ENCODE measurements around the gene CHPT1.

CHPT1 gene

DNA sequence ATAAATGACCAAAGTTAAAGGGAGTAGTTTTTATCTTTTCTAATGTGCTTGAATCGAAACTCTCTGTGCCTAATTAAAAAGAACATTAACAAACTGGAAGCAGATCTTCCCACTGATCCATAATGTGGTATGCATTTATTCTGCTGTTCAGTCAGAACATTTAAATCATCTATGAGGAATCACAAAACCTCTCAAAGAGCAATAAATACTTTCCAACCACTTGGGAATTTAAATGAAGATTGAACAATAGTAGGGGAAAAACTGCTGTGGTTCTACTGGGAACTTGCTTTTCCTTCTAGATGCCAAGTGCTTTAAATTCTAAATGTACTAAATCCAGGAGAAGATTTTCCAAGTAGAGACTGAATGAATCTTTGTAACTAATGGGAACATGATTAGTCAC lies 12.3 kb upstream of the CHPT1 start:
- DNase-seq (ENCODE audit: low spot score), result no peak

DNA sequence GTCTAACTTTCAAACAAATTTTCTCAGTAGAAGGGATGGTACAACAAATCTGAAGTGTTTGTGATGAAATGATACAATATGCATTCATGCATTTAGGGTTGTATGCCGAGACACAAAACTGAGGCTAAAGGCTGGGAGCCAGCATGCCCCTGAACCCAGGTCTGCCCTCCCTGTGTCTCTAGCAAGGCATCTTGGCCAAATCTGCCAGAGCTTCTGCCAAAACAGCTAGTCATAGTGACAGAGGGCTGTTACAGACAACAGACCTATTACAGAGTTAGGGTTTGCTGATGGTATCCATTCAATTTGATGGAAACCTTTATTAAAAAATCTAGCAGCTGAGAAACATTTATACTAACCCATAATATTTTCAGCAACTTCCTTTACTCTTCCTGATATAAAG lies 11.3 kb upstream of the CHPT1 start:
- no peak for DNase-seq (ENCODE audit: low spot score)

DNA sequence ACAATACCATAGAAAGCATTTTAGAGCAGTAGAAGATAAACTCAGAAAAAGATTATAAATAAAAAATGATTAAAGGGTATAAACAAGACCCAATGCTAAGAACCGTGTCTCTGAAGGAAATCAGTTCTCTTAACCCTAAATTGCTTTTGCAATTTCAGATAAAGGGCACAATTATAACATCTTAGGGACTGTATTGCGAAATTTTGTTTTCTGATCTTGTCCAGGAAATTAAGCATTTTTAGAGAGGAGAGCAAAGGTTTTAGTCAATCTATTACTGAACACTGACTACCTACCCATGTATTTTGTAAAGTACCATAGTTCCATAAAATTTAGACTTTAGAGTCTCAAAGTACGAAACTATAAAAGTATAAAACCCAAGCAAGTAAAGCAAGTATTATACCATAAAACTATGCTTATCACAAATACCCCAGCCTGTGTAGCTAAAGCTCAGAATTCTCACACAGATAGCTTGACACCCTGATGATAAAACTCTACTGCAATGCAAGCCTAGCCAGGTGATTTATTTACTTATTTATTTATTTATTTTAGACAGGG lies 6.8 kb upstream of the CHPT1 start:
- DNase-seq (ENCODE audit: low spot score), result no peak

DNA sequence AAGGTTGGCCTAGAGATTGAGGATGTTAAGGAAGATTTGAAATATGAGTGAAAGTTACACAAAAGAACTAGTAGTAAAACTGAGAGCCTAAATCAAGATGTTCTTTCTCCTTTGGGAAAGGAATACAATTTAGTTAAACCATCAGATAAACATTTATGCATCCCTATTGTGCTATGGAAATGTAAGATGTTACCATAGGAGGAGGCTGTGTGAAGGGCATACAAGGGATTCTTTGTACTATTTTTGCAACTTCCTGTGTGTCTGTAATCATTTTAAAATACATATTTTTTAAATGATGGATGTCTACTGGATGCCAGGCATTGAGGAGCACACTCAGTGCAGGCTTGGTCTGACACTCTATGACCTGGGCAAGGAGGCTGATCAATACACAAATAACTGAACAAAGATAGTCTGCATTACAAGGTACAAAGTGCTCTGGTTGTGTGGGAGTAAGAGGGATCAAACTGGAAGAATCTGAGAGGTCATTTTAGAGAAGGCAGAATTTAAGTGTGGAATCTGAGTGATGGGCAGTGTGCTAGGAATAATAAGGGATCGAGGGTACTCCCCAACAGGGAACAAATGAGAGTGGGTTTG lies 5.8 kb upstream of the CHPT1 start:
- DNase-seq (ENCODE audit: low spot score), result no peak

DNA sequence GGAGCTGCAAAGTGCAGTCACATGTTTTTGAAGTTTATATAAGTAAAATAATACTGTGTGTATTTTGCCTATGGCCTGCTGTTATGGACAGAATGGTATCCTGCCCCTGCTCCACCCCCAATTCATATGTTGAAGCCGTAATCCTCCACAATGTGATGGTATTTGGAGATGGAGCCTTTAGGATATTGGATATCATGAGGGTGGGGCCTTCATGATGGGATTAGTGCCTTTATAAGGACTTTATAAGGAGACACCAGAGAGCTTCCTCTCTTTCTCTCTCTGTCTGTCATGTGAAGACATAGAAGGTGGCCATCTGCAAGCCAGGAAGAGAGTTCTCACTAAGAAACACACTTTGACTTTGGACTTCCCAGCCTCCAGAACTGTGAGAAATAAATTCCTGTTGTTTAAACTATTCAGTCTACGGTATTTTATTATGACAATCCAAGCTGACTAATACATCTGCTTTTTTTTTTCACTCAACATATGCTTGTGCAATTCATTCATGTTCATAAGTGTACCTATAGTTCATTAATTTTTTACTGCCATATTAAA lies 3.1 kb upstream of the CHPT1 start:
- DNase-seq (ENCODE audit: low spot score), result no peak

DNA sequence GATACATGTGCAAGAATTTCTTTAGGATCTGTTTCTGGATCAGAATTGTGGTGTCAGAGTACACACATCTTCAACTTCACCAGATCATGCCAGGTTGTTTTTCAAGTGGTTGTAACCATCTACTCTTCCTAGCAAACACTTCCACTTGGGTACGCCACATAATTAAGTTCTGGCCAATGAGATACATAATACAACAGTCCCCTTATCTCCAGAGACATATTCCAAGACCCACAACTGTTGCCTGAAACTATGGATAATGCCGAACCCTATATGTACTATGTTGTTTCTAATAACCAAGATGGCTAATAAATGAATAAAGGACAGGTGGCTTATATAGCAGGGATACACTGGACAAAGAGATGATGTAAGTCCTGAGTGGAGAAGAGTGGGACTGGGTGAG lies 2.5 kb upstream of the CHPT1 start:
- DNase-seq (ENCODE audit: low spot score), result no peak

DNA sequence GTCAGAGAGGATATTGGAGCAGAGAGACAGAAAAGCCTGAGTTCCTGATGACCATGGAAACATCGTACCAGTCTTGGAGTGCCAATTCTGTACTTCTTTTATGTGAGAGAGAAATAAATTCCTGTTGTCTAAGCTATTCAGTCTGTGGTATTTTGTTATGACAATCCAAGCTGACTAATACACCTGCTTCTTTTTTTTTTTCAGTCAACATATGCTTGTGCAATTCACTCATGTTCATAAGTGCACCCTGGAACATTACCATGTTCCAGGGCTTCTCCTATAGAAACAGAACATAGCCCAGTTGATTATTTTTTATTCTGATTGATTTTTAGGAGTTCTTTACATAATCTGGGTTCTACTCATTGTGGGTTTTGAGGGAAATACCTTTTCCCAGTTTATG lies 1.7 kb upstream of the CHPT1 start:
- no peak for DNase-seq (ENCODE audit: low spot score)

DNA sequence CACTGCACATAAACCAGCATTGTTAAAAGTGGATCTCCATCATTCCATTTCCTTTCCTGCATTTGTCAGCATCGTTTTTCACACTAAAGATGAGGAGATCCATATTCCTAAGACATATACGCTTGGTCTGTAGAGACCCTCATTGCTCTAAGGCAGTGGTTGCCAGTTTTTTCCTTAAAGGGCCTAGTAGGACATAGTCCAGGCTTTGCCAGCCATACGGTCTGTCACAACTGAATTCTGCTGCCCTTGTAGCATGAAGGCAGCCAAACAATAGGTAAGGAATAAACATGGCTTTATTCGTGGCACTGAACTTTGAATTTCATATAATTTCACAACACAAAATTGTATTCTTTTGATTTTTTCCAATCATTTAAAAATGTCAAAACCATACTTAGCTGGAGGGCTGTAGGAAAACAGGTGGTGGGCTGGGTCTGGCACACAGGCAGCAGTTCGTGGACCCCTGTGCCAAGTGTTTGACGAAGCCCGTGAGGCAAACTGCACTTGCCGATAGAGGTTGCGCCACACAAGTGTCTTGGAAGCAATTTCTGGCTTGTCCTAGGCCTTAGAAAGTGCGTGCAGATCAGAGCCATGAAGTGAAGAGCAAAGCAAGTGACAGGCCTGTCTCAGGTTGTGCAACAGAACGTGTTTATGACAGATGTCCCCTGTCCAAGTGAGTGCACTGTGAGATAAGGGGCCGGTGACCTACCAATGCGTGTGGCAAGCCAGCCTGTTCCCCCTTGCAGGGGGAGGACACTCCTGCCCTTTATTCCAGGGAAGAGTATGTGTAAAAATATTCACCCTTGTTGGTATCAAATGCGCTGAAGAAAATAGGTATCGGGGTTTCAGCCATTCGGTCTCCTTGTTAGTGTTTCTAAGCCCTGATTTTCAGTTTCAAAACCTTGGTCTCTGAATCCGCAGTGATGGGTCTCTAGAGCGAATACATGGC lies 916 bp upstream of the CHPT1 start:
- no peak for DNase-seq (ENCODE audit: low spot score)

DNA sequence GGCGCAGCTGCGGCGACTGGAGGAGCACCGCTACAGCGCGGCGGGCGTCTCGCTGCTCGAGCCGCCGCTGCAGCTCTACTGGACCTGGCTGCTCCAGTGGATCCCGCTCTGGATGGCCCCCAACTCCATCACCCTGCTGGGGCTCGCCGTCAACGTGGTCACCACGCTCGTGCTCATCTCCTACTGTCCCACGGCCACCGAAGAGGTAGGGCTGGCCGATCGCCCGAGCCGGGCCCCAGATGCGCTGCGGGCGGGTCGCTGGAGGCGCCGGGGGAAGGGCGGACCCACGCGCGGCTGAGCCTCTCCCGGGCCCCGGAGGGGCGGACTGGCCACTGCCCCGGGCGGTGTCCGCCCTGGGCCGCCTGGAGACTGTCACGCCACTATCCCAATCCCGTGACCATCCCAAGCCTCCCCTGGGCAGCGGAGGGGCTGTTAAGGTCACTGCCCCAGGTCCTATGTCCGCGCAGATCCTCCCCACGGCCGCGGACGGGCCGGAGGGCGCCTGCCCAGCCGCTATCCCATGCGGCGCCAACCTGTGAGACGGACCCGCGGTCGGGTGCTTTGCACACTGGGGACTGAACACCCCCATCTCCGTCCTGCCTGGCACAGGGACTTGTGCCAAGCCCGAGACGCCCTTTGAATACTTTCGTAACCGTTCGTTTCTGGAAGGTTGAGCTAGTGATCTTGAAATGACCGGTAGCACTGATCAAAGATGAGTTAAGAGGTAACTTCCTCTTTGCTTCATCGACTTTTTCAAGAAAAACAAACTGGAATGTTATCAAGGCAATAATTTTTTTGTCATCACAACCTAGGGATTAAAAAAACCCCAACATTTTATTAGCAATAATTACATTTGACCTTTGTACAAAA lies 725 bp downstream of the CHPT1 start:
- peak; percentile 68 for DNase-seq (ENCODE audit: low spot score)

DNA sequence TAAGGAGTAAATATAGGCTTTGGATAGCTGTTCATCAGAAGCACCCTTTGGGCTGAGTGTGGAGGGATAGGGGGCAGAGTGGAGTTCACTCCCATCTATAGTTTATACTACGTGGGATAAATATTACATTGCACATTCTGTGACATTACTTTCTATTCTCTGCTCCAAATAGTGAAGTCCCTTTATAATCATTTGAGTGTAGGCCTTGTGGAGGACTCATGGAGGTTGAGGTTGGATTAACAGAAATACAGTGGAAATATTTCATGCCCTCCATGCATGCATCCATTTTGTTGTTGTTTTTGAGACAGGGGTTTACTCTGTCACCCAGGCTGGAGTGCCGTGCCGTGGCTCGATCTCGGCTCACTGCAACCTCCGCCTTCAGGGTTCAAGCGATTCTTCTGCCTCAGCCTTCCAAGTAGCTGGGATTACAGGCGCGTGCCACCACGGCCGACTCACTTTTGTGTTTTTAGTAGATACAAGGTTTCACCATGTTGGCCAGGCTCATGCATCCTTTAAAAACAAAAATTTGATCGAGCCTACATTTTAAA lies 1.4 kb downstream of the CHPT1 start:
- no peak for DNase-seq (ENCODE audit: low spot score)

DNA sequence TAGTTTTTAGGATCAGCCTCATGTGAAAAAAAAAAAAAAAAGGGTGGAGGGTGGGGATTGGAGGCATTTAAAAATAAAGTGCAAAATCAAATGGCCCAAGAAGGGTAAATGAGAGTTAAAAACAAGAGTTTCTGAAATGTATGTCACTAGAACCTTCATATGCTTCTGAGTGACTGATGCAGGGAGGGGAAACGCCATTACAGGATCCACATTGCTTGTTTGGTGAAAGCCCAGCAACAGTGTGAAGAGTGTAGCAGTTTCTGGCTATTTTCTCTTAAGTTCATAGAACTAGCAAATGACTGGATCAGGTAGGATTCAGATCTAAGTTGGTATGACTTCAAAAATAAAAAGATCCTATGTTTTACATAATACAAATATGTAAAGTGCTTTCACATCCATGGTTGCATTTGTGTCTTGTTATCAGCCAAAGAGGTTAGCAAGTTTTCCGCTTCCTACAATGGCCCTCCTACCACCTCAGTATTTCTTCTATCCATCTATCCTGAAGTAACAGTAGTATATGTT lies 2.9 kb downstream of the CHPT1 start:
- DNase-seq (ENCODE audit: low spot score), result no peak

DNA sequence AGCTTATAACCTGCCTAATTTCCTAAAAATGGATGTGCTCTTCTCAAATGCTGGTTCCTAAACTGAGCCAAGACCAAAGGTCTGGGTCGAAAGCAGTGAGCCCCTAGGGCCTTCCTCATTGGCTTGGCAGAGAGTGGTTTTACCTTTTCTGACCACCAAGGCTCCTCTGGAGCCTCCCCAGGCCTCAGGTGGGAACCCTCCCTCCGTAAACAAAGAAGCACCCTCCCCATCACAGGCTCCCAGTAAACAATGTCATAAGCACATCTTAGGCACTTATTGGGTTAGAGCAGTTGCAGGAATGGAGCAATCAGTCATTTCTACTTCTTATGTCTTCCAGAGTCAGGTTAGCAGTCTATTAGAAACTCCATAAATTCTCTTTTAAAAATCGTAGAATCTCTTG lies 6.0 kb downstream of the CHPT1 start:
- DNase-seq (ENCODE audit: low spot score), result no peak

DNA sequence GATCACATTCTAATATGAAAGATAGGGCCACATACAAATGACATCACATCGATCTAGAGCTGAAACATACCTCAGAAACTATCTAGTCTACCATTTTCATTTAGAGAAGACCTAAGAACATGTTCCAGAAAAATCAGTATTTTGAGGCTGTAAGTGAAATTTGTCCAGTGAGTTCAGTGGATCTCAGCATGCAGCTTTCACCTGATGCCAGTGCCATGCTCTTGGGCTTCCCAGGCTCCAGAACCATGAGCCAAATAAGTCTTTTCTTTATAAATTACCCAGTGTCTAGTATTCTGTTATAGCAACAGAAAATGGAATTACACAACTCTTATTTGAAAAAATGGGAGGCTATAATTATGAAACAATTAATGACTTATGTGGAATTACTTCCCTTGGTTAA lies 9.0 kb downstream of the CHPT1 start:
- no peak for DNase-seq (ENCODE audit: low spot score)

DNA sequence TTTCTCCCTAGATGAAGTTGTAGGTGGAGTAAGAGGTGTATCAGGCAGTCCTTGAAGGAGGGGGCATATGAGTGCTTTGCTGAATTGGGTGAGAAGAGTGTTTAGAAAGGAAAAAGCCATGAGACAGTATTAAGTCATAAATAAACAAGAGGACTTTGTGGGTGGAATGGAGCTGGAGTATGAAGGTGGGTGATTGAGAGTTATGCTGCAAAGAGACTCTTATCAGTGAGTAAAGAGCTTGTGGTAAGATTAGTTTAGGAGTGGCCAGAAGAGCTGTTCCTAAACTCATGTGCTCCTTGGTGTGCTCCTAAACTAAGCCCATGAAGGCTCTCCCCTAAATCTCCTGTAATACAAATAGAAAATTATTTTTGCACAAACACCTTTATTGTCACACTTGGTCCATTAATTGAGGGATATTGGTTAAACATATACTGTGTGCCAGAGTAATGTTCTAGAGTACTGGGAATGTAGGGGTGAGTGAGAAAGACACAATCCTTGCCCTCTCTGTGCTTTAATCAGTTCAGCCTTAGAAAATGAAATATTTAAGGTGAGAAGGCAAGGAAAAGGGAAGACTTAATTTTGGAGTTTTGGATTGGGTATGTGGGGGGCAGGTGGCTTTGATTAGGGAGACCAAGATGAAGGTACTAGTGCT lies 9.8 kb downstream of the CHPT1 start:
- DNase-seq (ENCODE audit: low spot score), result no peak

DNA sequence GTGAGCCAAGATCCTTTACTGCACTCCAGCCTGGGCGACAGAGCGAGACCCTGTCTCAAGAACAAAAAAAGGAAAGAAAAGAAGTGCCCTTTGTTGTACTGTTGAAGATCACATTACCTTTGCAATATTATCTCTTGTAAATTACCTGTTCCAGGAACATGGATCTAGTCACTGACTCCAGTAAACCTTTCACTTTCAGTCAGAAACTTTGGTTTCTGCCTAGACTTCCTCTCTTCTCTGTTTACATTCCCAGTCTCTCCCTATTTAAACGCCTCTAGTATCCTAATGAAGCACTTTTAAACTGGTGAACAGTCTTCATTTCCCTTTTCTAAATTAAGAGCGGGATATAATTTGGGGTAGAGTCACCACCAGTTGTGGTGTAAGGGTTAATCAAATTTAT lies 12.8 kb downstream of the CHPT1 start:
- DNase-seq (ENCODE audit: low spot score), result no peak

DNA sequence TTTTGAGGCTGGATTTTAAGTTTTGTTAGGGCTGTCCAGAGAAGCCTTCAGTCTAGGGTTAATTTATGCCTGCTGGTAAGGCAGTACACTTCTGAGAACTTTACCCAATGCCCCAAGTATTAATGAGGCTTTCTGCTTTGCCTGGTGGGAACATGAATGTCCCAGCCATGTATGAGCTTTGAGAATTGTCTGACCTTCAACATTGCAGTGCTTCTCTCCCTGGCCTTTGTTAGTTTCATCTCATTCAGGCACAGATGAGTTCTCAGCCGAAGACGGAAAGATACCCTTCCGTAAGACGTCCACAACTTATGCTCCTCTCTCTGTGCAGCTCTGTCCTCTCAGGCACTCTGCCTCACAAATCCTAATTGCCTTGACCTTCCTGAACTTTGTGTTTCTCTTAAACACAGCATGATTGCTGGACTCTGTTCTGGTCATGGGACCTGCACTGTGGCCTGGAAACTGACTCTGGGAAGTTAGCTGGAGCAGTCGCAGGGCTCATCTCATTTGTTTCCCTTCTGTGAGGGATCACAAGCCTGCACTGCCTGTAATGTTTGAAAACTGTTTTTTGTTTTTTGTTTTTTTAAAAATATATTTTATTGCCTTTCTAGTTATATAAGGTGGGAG lies 15.7 kb downstream of the CHPT1 start:
- DNase-seq (ENCODE audit: low spot score), result peak; percentile 67

DNA sequence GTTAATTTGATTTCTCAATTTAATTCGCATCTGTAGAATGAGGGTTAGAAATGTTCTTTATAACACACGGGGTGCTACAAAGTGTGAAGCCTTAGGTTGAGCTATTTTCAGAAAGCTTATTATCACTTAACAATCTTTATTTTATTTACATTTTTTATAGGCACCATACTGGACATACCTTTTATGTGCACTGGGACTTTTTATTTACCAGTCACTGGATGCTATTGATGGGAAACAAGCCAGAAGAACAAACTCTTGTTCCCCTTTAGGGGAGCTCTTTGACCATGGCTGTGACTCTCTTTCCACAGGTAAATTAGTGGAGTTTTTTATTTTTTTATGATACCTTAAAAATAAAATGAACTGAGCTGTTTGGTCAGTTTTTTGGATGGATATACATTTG lies 16.5 kb downstream of the CHPT1 start:
- DNase-seq (ENCODE audit: low spot score), result no peak

DNA sequence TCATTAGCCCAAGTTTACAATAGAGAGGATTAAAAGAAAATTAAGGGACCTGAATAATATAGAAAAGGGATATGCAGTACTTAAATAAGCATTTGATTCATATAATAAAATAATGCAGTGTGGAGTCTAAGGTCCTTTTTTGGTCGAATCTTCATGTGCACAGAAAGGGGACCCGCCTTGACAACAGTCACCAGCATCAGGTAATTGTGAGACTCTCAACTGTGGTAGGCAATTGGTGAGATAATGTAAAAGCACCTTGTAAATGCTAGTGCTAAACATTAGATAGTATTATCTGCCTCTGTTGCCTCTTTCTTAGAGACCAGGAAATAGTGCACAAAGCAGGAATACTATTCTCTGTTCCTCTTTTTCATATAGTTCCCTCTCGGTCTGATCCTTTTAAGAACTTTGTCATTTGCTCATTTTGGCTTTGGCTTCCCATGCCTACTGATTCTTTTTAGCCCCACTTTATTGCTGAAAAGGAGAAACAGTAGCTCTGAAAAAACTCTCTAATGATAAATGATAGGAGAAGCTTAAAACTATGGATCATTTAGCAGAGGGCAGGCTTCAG lies 17.5 kb downstream of the CHPT1 start:
- peak; percentile 54 for DNase-seq (ENCODE audit: low spot score)

DNA sequence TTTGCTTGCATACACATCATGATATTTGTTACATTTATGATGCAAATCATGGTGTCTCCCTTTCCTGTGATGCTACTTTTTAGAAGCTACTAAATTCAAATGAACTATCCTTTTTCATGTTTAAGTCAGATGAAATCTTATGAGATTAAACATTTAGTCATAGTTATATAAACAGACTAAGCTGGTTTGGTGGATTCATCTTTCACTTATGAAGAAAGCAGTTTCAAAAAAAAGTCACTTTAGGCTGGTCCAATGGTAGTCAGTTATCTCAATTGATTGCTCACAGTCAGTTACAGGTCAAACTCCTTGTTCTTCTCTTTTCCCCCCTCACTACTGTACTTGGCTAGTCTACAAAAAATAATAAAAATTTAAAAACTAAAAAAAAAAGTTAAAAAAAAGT lies 22.1 kb downstream of the CHPT1 start:
- no peak for DNase-seq (ENCODE audit: low spot score)

DNA sequence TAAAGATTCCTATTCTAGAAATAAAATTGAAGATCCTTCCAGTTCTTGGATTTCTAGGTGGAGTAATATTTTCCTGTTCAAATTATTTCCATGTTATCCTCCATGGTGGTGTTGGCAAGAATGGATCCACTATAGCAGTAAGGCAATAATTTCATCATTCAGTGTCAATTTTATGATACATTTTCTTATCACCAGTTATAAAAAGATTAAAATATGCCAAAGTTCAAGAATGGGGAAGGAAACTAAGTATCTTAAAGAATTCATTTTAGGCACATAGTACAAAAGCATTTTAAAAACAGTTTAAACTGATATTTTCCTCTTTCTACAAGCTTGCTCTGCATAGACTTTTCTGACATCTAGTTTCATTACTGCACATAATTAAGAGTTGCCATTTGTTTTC lies 22.7 kb downstream of the CHPT1 start:
- no peak for DNase-seq (ENCODE audit: low spot score)
